GM12878 (cell line): ENCODE measurements around the gene ORC4. TPM values are rescaled to one million over a fixed set of nuclear protein-coding genes. Genes with fewer than 3 reads are reported as not detected.

Experiments
- ATAC-seq: fragments of 200-7000 bp; cut with Tn5 transposase; 3 replicates; pipeline ENCODE4 v1.9.1; 2020; ENCODE audit warnings: mild to moderate bottlenecking, moderate library complexity
- BruUV-seq: library from RNA; stranded (reverse); fragments of 400-500 nt; replicated peaks from 2 replicates; lab custom pipeline; 2021; lab: Mats Ljungman, UMichigan
- CTCF ChIA-PET: fragments of 300-600 bp; sonication (Branson Sonifier 250); formaldehyde crosslinking; extraction: SDS; loops from one replicate; lab custom pipeline; 2021; ENCODE audit warnings: inconsistent platforms; lab: Yijun Ruan, JAX
- POLR2A ChIA-PET: fragments of 350-600 bp; formaldehyde crosslinking; extraction: SDS; loops from one replicate; lab custom pipeline; 2021; ENCODE audit warnings: inconsistent platforms; lab: Charles Lee
- RAD21 ChIA-PET: fragments of 300-600 bp; sonication (Branson Sonifier 250); formaldehyde crosslinking; loops from one replicate; lab custom pipeline; 2023; ENCODE audit warnings: antibody characterized with exemption; ENCODE audit not compliant: unreplicated experiment; lab: Charles Lee
- SMC1A ChIA-PET: fragments of 300-600 bp; sonication (Branson Sonifier 250); formaldehyde crosslinking; loops from one replicate; lab custom pipeline; 2023; ENCODE audit not compliant: unreplicated experiment, uncharacterized antibody; lab: Charles Lee
- DNase-seq: peaks from one replicate; pipeline ENCODE4 v3.0.0-alpha.2; 2011; ENCODE audit warnings: low read depth, low spot score
- FAIRE-seq: peaks from 3 replicates; lab custom pipeline; 2011; peaks lifted over from hg19 to GRCh38; lab: Jason Lieb, UNC
- H2AFZ ChIP-seq: 2 replicates; pipeline ENCODE4 v1.6.0; 2011; ENCODE audit warnings: low read depth, low read length, control low read depth; ENCODE audit not compliant: control insufficient read depth
- H3K27ac ChIP-seq: 2 replicates; pipeline ENCODE4 v1.5.1; 2011; ENCODE audit warnings: control low read depth; ENCODE audit not compliant: control insufficient read depth, insufficient read depth
- H3K27me3 ChIP-seq, 2 experiments: replicated peaks in 1 of 2; 2 replicates each; pipeline versions ENCODE4 v1.6.0 to v1.6.1; 2011; ENCODE audit warnings: low read length in 1 of 2; ENCODE audit not compliant: control insufficient read depth in 2 of 2, insufficient read depth in 2 of 2
- H3K36me3 ChIP-seq, 2 experiments: 2 replicates each; pipeline ENCODE4 v1.5.1; 2011; ENCODE audit warnings: low read length in 1 of 2; ENCODE audit not compliant: control insufficient read depth in 2 of 2, insufficient read depth in 2 of 2
- H3K4me1 ChIP-seq: 2 replicates; pipeline ENCODE4 v1.6.1; 2011; ENCODE audit warnings: mild to moderate bottlenecking, low read length, moderate library complexity, mixed read lengths; ENCODE audit not compliant: control insufficient read depth, insufficient read depth
- H3K4me2 ChIP-seq: 2 replicates; pipeline ENCODE4 v1.6.0; 2011; ENCODE audit warnings: control low read depth; ENCODE audit not compliant: control insufficient read depth, insufficient read depth
- H3K4me3 ChIP-seq: fragments of 200-600 bp; sonication (generic); 2 replicates; pipeline ENCODE4 v1.5.1; 2016
- H3K79me2 ChIP-seq: 2 replicates; pipeline ENCODE4 v1.6.0; 2011; ENCODE audit warnings: low read length; ENCODE audit not compliant: control insufficient read depth, insufficient read depth
- H3K9ac ChIP-seq: 2 replicates; pipeline ENCODE4 v1.8.0; 2011; ENCODE audit warnings: low read length, control low read depth, mixed read lengths; ENCODE audit not compliant: control insufficient read depth, insufficient read depth
- H3K9me3 ChIP-seq: replicated peaks from 3 replicates; pipeline ENCODE4 v1.5.1; 2011; ENCODE audit warnings: mild to moderate bottlenecking, low read length; ENCODE audit not compliant: control insufficient read depth, insufficient read depth
- H4K20me1 ChIP-seq: 2 replicates; pipeline ENCODE4 v1.6.0; 2011; ENCODE audit not compliant: control insufficient read depth, insufficient read depth
- CBFB ChIP-seq: IDR thresholded peaks from 2 replicates; pipeline ENCODE4 v1.6.1; 2016; ENCODE audit warnings: antibody characterized with exemption, low read depth
- IRF4 ChIP-seq: IDR thresholded peaks from 2 replicates; pipeline ENCODE4 v1.6.1; 2011; ENCODE audit warnings: low read depth, low read length
- WGBS: methylation state at CpG from one replicate; pipeline ENCODE4 v1.1.6; 2016; ENCODE audit warnings: low lambda C conversion rate; ENCODE audit not compliant: insufficient replicate concordance, insufficient coverage; ENCODE audit errors: missing lambda C conversion rate; 5-methylcytosine and 5-hydroxymethylcytosine counted together
- in situ Hi-C: fragments of 300-500 bp; cut with MboI; formaldehyde crosslinking; loops from 9 replicates; pipeline ENCODE4 v1.14.3; 2018; ENCODE audit warnings: mixed read lengths
- intact Hi-C: fragments of 100-400 bp; cut with micrococcal nuclease; formaldehyde crosslinking; loops from one replicate; pipeline ENCODE4 v1.14.2; 2022; ENCODE audit not compliant: unreplicated experiment
- polyA plus RNA-seq, 11 experiments: library from polyadenylated mRNA; depleted of rRNA in 4 of 11; unstranded in 6 of 11; stranded (reverse) in 5 of 11; fragments of >200 nt; fragmentation: Nextera tagmentation in 4 of 11; fragmentation: Illumina TruSeq in 1 of 11; extraction: Ambion mirVana in 4 of 11; extraction: Trizol in 1 of 11; gene quantifications; 1 replicate in 1 of 11; 2 replicates in 10 of 11; pipeline versions ENCODE4 v1.2.1 to v1.2.3, GENCODE V29; 2011 to 2016; ENCODE audit warnings: inconsistent platforms in 2 of 11, missing spikeins in 2 of 11, low read depth in 1 of 11
- total RNA-seq, 4 experiments: library from RNA; depleted of rRNA in 3 of 4; stranded (reverse); fragments of >200 nt in 3 of 4; fragmentation: Illumina TruSeq in 1 of 4; extraction: Trizol in 1 of 4; gene quantifications; 2 replicates each; pipeline versions ENCODE4 v1.2.1 to v1.2.3, GENCODE V29; 2013 to 2021
- TF ChIP-seq, protein P1 (sequence below): fragments of 450-650 bp; IDR thresholded peaks from 2 replicates; pipeline ENCODE4 v1.6.1; 2017; ENCODE audit warnings: antibody characterized with exemption, mild to moderate bottlenecking, moderate library complexity

Gene ORC4
- total and polyA plus RNA-seq, 10 of the 15 experiments (the other 5 are each of a cell fraction or from before 2014, with no cell fraction given): 25.7 to 71.3 (median 52.1) TPM

GRCh38 chr2:147939313-147939712, 81.2 kb downstream of the ORC4 start:
- ATAC-seq: no peak
- ChIA-PET CTCF (interaction anchor here (1.8 kb wide), 1 partner anchor 570 kb away, joined by 6 read pairs; no protein-coding TSS in a partner anchor), RAD21 (no interaction called here), POLR2A (no interaction called here), SMC1A (interaction anchor here (1.0 to 1.4 kb wide), 2 partner anchors 570 to 595 kb away, joined by 3 to 8 read pairs; no protein-coding TSS in a partner anchor)
- peaks cover 0 to 2% of the 10 kb centered on the region in 2 experiments; a peak in 1 of 4 replicates for H3K36me3 ChIP-seq
- no peaks in the 10 kb centered on the region for H3K79me2 ChIP-seq
- FAIRE-seq: no peak
- TF ChIP-seq, protein P1, sequence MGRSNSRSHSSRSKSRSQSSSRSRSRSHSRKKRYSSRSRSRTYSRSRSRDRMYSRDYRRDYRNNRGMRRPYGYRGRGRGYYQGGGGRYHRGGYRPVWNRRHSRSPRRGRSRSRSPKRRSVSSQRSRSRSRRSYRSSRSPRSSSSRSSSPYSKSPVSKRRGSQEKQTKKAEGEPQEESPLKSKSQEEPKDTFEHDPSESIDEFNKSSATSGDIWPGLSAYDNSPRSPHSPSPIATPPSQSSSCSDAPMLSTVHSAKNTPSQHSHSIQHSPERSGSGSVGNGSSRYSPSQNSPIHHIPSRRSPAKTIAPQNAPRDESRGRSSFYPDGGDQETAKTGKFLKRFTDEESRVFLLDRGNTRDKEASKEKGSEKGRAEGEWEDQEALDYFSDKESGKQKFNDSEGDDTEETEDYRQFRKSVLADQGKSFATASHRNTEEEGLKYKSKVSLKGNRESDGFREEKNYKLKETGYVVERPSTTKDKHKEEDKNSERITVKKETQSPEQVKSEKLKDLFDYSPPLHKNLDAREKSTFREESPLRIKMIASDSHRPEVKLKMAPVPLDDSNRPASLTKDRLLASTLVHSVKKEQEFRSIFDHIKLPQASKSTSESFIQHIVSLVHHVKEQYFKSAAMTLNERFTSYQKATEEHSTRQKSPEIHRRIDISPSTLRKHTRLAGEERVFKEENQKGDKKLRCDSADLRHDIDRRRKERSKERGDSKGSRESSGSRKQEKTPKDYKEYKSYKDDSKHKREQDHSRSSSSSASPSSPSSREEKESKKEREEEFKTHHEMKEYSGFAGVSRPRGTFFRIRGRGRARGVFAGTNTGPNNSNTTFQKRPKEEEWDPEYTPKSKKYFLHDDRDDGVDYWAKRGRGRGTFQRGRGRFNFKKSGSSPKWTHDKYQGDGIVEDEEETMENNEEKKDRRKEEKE: no peak
- no peak for TF ChIP-seq IRF4
- no peak for TF ChIP-seq CBFB
- no peak overlapping the region for H3K4me3 ChIP-seq
- H3K27me3 ChIP-seq: no peaks in the 10 kb centered on the region
- H4K20me1 ChIP-seq: no peaks in the 10 kb centered on the region
- no peak overlapping the region for H3K9ac ChIP-seq
- H3K27ac ChIP-seq: no peak overlapping the region
- H3K9me3 ChIP-seq: no peaks in the 10 kb centered on the region
- intact Hi-C loops (loop anchor here (2.0 to 10.0 kb wide), 3 partner anchors 263 to 1051 kb away; partner anchors contain the start of gene EPC2), in situ Hi-C loops (loop anchor here (5.0 kb wide), 1 partner anchor 1053 kb away; no protein-coding TSS in a partner anchor)
- no peak for DNase-seq
- 95% methylated on average over 1 of the region's 1 CpG for WGBS
- H2AFZ ChIP-seq: no peak overlapping the region
- no TSS peak for BruUV-seq
- H3K4me2 ChIP-seq: no peak overlapping the region
- no peaks in the 10 kb centered on the region for H3K4me1 ChIP-seq
